Measurements from ENCODE around the gene SYNGR1. TPM values are rescaled to one million over a fixed set of nuclear protein-coding genes. Genes with fewer than 3 reads are reported as not detected.
"Not testable (repeated sequence)": the region's sequence is repeated elsewhere in the genome, so short reads cannot be mapped to it uniquely, and the experiment has no call there.

SYNGR1 gene
- total RNA-seq, 1 donor from 2014 or later: 40.5 TPM

- intact Hi-C loops (cut with DNase I): no loop called here
Measured at GRCh38 chr22:39382410-39382809, 32.6 kb downstream of the SYNGR1 start.

GRCh38 chr22:39383841-39384625, 34.2 kb downstream of the SYNGR1 start:
- DNase-seq (ENCODE audit: missing footprints): no peak
- ATAC-seq: no peak
- intact Hi-C loops (cut with DNase I): no loop called here

More at GRCh38 chr22:39382410-39382809, 32.6 kb downstream of the SYNGR1 start:
- no peak for ATAC-seq
- DNase-seq (ENCODE audit: missing footprints): no peak

- DNase-seq (ENCODE audit: missing footprints) (no peak), ATAC-seq (no peak)
- intact Hi-C loops (cut with DNase I): no loop called here
Measured at GRCh38 chr22:39384750-39385480, 35.1 kb downstream of the SYNGR1 start.

- DNase-seq (ENCODE audit: missing footprints): peak; percentile 92
- intact Hi-C loops (cut with DNase I): no loop called here
- peak; percentile 95 for ATAC-seq
Measured at GRCh38 chr22:39388261-39389011, 38.6 kb downstream of the SYNGR1 start.

GRCh38 chr22:39389420-39389819, 39.6 kb downstream of the SYNGR1 start:
- intact Hi-C loops (cut with DNase I): no loop called here
- DNase-seq (ENCODE audit: missing footprints): no peak
- ATAC-seq: no peak

- ATAC-seq (no peak), DNase-seq (ENCODE audit: missing footprints) (no peak)
- intact Hi-C loops (cut with DNase I): no loop called here
Measured at GRCh38 chr22:39392341-39392948, 42.7 kb downstream of the SYNGR1 start.

- intact Hi-C loops (cut with DNase I): no loop called here
- ATAC-seq (no peak), DNase-seq (ENCODE audit: missing footprints) (no peak)
Measured at GRCh38 chr22:39395936-39396796, 46.4 kb downstream of the SYNGR1 start.

- intact Hi-C loops (cut with DNase I): no loop called here
- ATAC-seq: no peak
- no peak for DNase-seq (ENCODE audit: missing footprints)
Measured at GRCh38 chr22:39396797-39397195, 47.0 kb downstream of the SYNGR1 start.

GRCh38 chr22:39401301-39401631, 51.5 kb downstream of the SYNGR1 start:
- DNase-seq (ENCODE audit: missing footprints) (no peak), ATAC-seq (no peak)
- intact Hi-C loops (cut with DNase I): loop anchor here (5.0 kb wide), 1 partner anchor 101 kb away; the partner anchor contains the start of gene MIEF1

- DNase-seq (ENCODE audit: missing footprints) (no peak), ATAC-seq (peak; percentile 30)
- intact Hi-C loops (cut with DNase I): no loop called here
Measured at GRCh38 chr22:39405346-39406085, 55.7 kb downstream of the SYNGR1 start.

GRCh38 chr22:39408173-39408572, 58.4 kb downstream of the SYNGR1 start:
- ATAC-seq (no peak), DNase-seq (ENCODE audit: missing footprints) (no peak)
- intact Hi-C loops (cut with DNase I): no loop called here

GRCh38 chr22:39408807-39409206, 59.0 kb downstream of the SYNGR1 start:
- intact Hi-C loops (cut with DNase I): no loop called here
- DNase-seq (ENCODE audit: missing footprints) (no peak), ATAC-seq (no peak)

GRCh38 chr22:39409516-39410029, 59.8 kb downstream of the SYNGR1 start:
- ATAC-seq (no peak), DNase-seq (ENCODE audit: missing footprints) (no peak)
- intact Hi-C loops (cut with DNase I): loop anchor here (10.0 kb wide), 1 partner anchor 65 kb away; the partner anchor contains the start of gene SYNGR1

- ATAC-seq (no peak), DNase-seq (ENCODE audit: missing footprints) (no peak)
- intact Hi-C loops (cut with DNase I): loop anchor here (10.0 kb wide), 1 partner anchor 65 kb away; the partner anchor contains the start of gene SYNGR1
Measured at GRCh38 chr22:39410264-39410663, 60.5 kb downstream of the SYNGR1 start.

- not testable (repeated sequence) for ATAC-seq; DNase-seq (ENCODE audit: missing footprints)
- intact Hi-C loops (cut with DNase I): loop anchor here (10.0 kb wide), 1 partner anchor 67 kb away; the partner anchor contains the start of gene SYNGR1
Measured at GRCh38 chr22:39411828-39412365, 62.1 kb downstream of the SYNGR1 start.

- not testable (repeated sequence) for ATAC-seq; DNase-seq (ENCODE audit: missing footprints)
- intact Hi-C loops (cut with DNase I): loop anchor here (10.0 kb wide), 1 partner anchor 68 kb away; the partner anchor contains the start of gene SYNGR1
Measured at GRCh38 chr22:39413204-39413603, 63.4 kb downstream of the SYNGR1 start.

- DNase-seq (ENCODE audit: missing footprints) (no peak), ATAC-seq (no peak)
- intact Hi-C loops (cut with DNase I): loop anchor here (10.0 kb wide), 1 partner anchor 70 kb away; the partner anchor contains the start of gene SYNGR1
Measured at GRCh38 chr22:39414377-39414776, 64.6 kb downstream of the SYNGR1 start.
